ENCODE data around the gene BDH1. TPM values are rescaled to one million over a fixed set of nuclear protein-coding genes. Genes with fewer than 3 reads are reported as not detected.

BDH1 gene
- total and polyA plus RNA-seq, 2 of the 13 experiments (the other 11 are each of a cell fraction or from before 2014, with no cell fraction given) = 21.2 to 71.9 TPM

DNA sequence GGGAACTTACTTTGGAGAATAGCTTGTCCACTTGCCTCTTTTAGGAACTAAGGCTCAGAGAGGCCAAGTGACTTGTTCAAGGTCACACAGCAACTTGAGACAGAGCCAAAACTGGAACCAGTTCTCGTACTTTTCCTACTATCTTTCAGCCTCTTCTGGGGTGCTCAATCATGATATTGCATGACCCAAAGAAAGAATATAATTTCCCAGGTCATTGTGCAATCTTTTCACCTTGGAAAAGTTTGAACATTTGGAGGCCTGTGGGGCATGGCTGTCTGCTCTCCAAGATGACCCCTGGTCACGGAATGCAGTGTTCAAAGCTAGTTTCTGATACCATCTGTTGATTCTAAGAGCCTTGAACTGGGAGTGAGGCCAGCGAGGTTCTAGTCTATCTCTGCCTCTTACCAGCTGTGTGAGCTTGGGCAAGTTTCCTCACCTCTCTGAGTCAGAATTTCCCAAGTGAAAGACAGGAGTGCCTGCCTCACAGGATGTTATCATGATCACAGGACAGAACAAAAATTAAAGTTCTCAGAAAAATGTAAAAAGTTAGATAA is 89.7 kb downstream of the BDH1 start (continued):
- TF ChIP-seq, protein P1, sequence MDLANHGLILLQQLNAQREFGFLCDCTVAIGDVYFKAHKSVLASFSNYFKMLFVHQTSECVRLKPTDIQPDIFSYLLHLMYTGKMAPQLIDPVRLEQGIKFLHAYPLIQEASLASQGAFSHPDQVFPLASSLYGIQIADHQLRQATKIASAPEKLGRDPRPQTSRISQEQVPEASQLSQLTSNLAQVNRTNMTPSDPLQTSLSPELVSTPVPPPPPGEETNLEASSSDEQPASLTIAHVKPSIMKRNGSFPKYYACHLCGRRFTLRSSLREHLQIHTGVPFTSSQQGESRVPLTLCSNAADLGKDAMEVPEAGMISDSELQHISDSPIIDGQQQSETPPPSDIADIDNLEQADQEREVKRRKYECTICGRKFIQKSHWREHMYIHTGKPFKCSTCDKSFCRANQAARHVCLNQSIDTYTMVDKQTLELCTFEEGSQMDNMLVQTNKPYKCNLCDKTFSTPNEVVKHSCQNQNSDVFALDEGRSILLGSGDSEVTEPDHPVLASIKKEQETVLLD (CRISPR knock-in tag; IDR thresholded peaks at IDR 0.05; ENCODE audit: low read depth) = no peak
- TF ChIP-seq ZNF775 (CRISPR knock-in tag; IDR thresholded peaks at IDR 0.05; ENCODE audit: borderline replicate concordance) (peak; percentile 67; the same call in 1 of the 2 replicates), ARHGAP35 (CRISPR knock-in tag; IDR thresholded peaks at IDR 0.05; ENCODE audit: borderline replicate concordance) (no peak), ZMYM3 (CRISPR knock-in tag; IDR thresholded peaks at IDR 0.05) (peak; percentile 95), CREM (IDR thresholded peaks at IDR 0.05) (peak; percentile 82), CREM (CRISPR knock-in tag; IDR thresholded peaks at IDR 0.05) (no peak), ADNP (CRISPR knock-in tag; IDR thresholded peaks at IDR 0.05) (peak; percentile 54; the same call in 1 of the 2 replicates), TBL1XR1 (IDR thresholded peaks at IDR 0.05; ENCODE audit: borderline replicate concordance, low read length, partially characterized antibody) (peak; percentile 52), ETV6 (CRISPR knock-in tag; conservative IDR thresholded peaks at IDR 0.05) (no peak), HNF4G (IDR thresholded peaks at IDR 0.05; ENCODE audit: borderline replicate concordance, low read depth, low read length) (peak; percentile 71; the same call in 1 of the 2 replicates), HNF4G (CRISPR knock-in tag; IDR thresholded peaks at IDR 0.05; ENCODE audit: borderline replicate concordance, low read depth) (no peak; the same call in 1 of the 2 replicates), ZNF343 (CRISPR knock-in tag; IDR thresholded peaks at IDR 0.05) (no peak), MED1 (CRISPR knock-in tag; IDR thresholded peaks at IDR 0.05) (peak; percentile 88)
- TF ChIP-seq, protein P2, sequence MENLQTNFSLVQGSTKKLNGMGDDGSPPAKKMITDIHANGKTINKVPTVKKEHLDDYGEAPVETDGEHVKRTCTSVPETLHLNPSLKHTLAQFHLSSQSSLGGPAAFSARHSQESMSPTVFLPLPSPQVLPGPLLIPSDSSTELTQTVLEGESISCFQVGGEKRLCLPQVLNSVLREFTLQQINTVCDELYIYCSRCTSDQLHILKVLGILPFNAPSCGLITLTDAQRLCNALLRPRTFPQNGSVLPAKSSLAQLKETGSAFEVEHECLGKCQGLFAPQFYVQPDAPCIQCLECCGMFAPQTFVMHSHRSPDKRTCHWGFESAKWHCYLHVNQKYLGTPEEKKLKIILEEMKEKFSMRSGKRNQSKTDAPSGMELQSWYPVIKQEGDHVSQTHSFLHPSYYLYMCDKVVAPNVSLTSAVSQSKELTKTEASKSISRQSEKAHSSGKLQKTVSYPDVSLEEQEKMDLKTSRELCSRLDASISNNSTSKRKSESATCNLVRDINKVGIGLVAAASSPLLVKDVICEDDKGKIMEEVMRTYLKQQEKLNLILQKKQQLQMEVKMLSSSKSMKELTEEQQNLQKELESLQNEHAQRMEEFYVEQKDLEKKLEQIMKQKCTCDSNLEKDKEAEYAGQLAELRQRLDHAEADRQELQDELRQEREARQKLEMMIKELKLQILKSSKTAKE (CRISPR knock-in tag; IDR thresholded peaks at IDR 0.05; ENCODE audit: borderline replicate concordance) = peak; percentile 74
- TF ChIP-seq, protein P3, sequence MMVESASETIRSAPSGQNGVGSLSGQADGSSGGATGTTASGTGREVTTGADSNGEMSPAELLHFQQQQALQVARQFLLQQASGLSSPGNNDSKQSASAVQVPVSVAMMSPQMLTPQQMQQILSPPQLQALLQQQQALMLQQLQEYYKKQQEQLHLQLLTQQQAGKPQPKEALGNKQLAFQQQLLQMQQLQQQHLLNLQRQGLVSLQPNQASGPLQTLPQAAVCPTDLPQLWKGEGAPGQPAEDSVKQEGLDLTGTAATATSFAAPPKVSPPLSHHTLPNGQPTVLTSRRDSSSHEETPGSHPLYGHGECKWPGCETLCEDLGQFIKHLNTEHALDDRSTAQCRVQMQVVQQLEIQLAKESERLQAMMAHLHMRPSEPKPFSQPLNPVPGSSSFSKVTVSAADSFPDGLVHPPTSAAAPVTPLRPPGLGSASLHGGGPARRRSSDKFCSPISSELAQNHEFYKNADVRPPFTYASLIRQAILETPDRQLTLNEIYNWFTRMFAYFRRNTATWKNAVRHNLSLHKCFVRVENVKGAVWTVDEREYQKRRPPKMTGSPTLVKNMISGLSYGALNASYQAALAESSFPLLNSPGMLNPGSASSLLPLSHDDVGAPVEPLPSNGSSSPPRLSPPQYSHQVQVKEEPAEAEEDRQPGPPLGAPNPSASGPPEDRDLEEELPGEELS (CRISPR knock-in tag; IDR thresholded peaks at IDR 0.05) = peak; percentile 59; the same call in 1 of the 2 replicates
- TF ChIP-seq, protein P4, sequence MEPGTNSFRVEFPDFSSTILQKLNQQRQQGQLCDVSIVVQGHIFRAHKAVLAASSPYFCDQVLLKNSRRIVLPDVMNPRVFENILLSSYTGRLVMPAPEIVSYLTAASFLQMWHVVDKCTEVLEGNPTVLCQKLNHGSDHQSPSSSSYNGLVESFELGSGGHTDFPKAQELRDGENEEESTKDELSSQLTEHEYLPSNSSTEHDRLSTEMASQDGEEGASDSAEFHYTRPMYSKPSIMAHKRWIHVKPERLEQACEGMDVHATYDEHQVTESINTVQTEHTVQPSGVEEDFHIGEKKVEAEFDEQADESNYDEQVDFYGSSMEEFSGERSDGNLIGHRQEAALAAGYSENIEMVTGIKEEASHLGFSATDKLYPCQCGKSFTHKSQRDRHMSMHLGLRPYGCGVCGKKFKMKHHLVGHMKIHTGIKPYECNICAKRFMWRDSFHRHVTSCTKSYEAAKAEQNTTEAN (CRISPR knock-in tag; conservative IDR thresholded peaks at IDR 0.05) = peak; percentile 51; the same call in 1 of the 2 replicates
- TF ChIP-seq, protein P5, sequence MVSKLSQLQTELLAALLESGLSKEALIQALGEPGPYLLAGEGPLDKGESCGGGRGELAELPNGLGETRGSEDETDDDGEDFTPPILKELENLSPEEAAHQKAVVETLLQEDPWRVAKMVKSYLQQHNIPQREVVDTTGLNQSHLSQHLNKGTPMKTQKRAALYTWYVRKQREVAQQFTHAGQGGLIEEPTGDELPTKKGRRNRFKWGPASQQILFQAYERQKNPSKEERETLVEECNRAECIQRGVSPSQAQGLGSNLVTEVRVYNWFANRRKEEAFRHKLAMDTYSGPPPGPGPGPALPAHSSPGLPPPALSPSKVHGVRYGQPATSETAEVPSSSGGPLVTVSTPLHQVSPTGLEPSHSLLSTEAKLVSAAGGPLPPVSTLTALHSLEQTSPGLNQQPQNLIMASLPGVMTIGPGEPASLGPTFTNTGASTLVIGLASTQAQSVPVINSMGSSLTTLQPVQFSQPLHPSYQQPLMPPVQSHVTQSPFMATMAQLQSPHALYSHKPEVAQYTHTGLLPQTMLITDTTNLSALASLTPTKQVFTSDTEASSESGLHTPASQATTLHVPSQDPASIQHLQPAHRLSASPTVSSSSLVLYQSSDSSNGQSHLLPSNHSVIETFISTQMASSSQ (IDR thresholded peaks at IDR 0.05; ENCODE audit: low read depth) = no peak
- TF ChIP-seq, protein P5 (CRISPR knock-in tag; IDR thresholded peaks at IDR 0.05; ENCODE audit: borderline replicate concordance) = peak; percentile 70
